Measurements from ENCODE around the gene TMEM218. TPM values are rescaled to one million over a fixed set of nuclear protein-coding genes. Genes with fewer than 3 reads are reported as not detected.
A peak's percentile ranks its signal among the peaks of the same experiment; 100 is the strongest.

TMEM218 gene
- total RNA-seq, 1 experiment from 2014 or later: 20.5 TPM

GRCh38 chr11:125069796-125070195 lies 41.6 kb downstream of the TMEM218 start:
- no peaks in the 10 kb centered on the region for H3K27me3 ChIP-seq (ENCODE audit: insufficient read depth, low read depth)
- no peaks in the 10 kb centered on the region for H4K20me1 ChIP-seq (ENCODE audit: insufficient read depth)
- peak overlapping the region; percentile 70 for H3K4me2 ChIP-seq
- no TSS peak for BruUV-seq (replicated peaks)
- peak in 1 of 2 experiments; percentile 55 for DNase-seq
- POLR2A ChIA-PET (ENCODE audit: unreplicated experiment): interaction anchor here (0.6 kb wide), 1 partner anchor 9 kb away, joined by 3 read pairs; no protein-coding TSS in a partner anchor
- CTCF ChIA-PET: interaction anchor here (0.7 to 1.3 kb wide), 2 partner anchors 9 to 284 kb away, joined by 3 to 10 read pairs; no protein-coding TSS in a partner anchor
- peak overlapping the region; percentile 75 for H3K27ac ChIP-seq
- H3F3A ChIP-seq (ENCODE audit: insufficient read depth, low read depth): peaks cover 28% of the 10 kb centered on the region
- peaks cover 17% of the 10 kb centered on the region for H3K79me2 ChIP-seq (ENCODE audit: low read depth)
- no peak for TF ChIP-seq CTCF (conservative IDR thresholded peaks at IDR 0.05)
- H2AFZ ChIP-seq: no peak overlapping the region
- no peaks in the 10 kb centered on the region for H3K9me3 ChIP-seq (ENCODE audit: insufficient read depth, low read depth)
- intact Hi-C loops (cut with micrococcal nuclease; ENCODE audit: unreplicated experiment): no loop called here
- peaks cover 43% of the 10 kb centered on the region for H3K4me1 ChIP-seq (replicated peaks; ENCODE audit: insufficient read depth)
- no peaks in the 10 kb centered on the region for H3K36me3 ChIP-seq (ENCODE audit: low read depth)
- H3K4me3 ChIP-seq: no peak overlapping the region
- H3K9me2 ChIP-seq (ENCODE audit: insufficient read depth): no peaks in the 10 kb centered on the region

GRCh38 chr11:125069008-125069407 lies 42.4 kb downstream of the TMEM218 start:
- ChIA-PET CTCF (interaction anchor here (0.7 kb wide), 1 partner anchor 285 kb away, joined by 3 read pairs; no protein-coding TSS in a partner anchor), POLR2A (ENCODE audit: unreplicated experiment) (no interaction called here)
- no peak overlapping the region for H3K4me3 ChIP-seq
- peaks cover 24% of the 10 kb centered on the region for H3K79me2 ChIP-seq (ENCODE audit: low read depth)
- H3F3A ChIP-seq (ENCODE audit: insufficient read depth, low read depth): peaks cover 28% of the 10 kb centered on the region
- intact Hi-C loops (cut with micrococcal nuclease; ENCODE audit: unreplicated experiment): no loop called here
- DNase-seq: no peak
- H3K9me2 ChIP-seq (ENCODE audit: insufficient read depth): no peaks in the 10 kb centered on the region
- BruUV-seq (replicated peaks): no TSS peak
- H3K27me3 ChIP-seq (ENCODE audit: insufficient read depth, low read depth): no peaks in the 10 kb centered on the region
- peaks cover 44% of the 10 kb centered on the region for H3K4me1 ChIP-seq (replicated peaks; ENCODE audit: insufficient read depth)
- H3K36me3 ChIP-seq (ENCODE audit: low read depth): no peaks in the 10 kb centered on the region
- H3K4me2 ChIP-seq: peak overlapping the region; percentile 70
- no peaks in the 10 kb centered on the region for H3K9me3 ChIP-seq (ENCODE audit: insufficient read depth, low read depth)
- peak overlapping the region; percentile 75 for H3K27ac ChIP-seq
- H4K20me1 ChIP-seq (ENCODE audit: insufficient read depth): no peaks in the 10 kb centered on the region
- TF ChIP-seq EZH2 (IDR thresholded peaks at IDR 0.05; ENCODE audit: low read depth) (no peak), CTCF (conservative IDR thresholded peaks at IDR 0.05) (no peak)
- no peak overlapping the region for H2AFZ ChIP-seq

GRCh38 chr11:125068368-125068767 lies 43.1 kb downstream of the TMEM218 start:
- POLR2A ChIA-PET (ENCODE audit: unreplicated experiment): no interaction called here
- CTCF ChIA-PET: no interaction called here

More at GRCh38 chr11:125068368-125068767, 43.1 kb downstream of the TMEM218 start:
- Histone ChIP-seq H3K36me3 (ENCODE audit: low read depth) (no peaks in the 10 kb centered on the region), H3F3A (ENCODE audit: insufficient read depth, low read depth) (peaks cover 28% of the 10 kb centered on the region), H4K20me1 (ENCODE audit: insufficient read depth) (no peaks in the 10 kb centered on the region), H3K27me3 (ENCODE audit: insufficient read depth, low read depth) (no peaks in the 10 kb centered on the region), H3K4me1 (replicated peaks; ENCODE audit: insufficient read depth) (peaks cover 49% of the 10 kb centered on the region), H3K79me2 (ENCODE audit: low read depth) (peaks cover 29% of the 10 kb centered on the region), H3K4me3 (no peak overlapping the region), H3K27ac (no peak overlapping the region), H3K9me3 (ENCODE audit: insufficient read depth, low read depth) (no peaks in the 10 kb centered on the region), H3K4me2 (no peak overlapping the region), H2AFZ (no peak overlapping the region), H3K9me2 (ENCODE audit: insufficient read depth) (no peaks in the 10 kb centered on the region)
- TF ChIP-seq EZH2 (IDR thresholded peaks at IDR 0.05; ENCODE audit: low read depth) (no peak), CTCF (conservative IDR thresholded peaks at IDR 0.05) (no peak)
- DNase-seq: no peak
- no TSS peak for BruUV-seq (replicated peaks)
- intact Hi-C loops (cut with micrococcal nuclease; ENCODE audit: unreplicated experiment): no loop called here

Data from PC-9 (cell line).